A549 (cell line): Measurements from ENCODE around the gene FRMD4A.

ENCODE experiments used
- CHD2 ChIP-seq: fragments of 150-350 bp; IDR thresholded peaks from 2 replicates; pipeline ENCODE4 v1.6.1; 2014; ENCODE audit warnings: low read length; ENCODE audit not compliant: partially characterized antibody
- CTCF ChIP-seq: fragments of >200 bp; sonication (Bioruptor Twin); formaldehyde crosslinking; IDR thresholded peaks from 3 replicates; pipeline ENCODE4 v1.5.1; 2016
- EP300 ChIP-seq, 2 experiments: fragments of >200 bp; sonication (Bioruptor Twin); formaldehyde crosslinking; IDR thresholded peaks; 2 replicates in 1 of 2; 3 replicates in 1 of 2; pipeline ENCODE4 v1.6.1; 2016 to 2017
- HEYL ChIP-seq: fragments of 250-450 bp; sonication (Bioruptor Pico); IDR thresholded peaks from 2 replicates; pipeline ENCODE4 v1.8.0; 2021; ENCODE audit warnings: mild to moderate bottlenecking, moderate library complexity
- MAFK ChIP-seq: fragments of 450-650 bp; IDR thresholded peaks from 2 replicates; pipeline ENCODE4 v1.6.1; 2014; ENCODE audit not compliant: partially characterized antibody
- MYC ChIP-seq: IDR thresholded peaks from 2 replicates; pipeline ENCODE4 v1.6.1; 2012; ENCODE audit warnings: mild to moderate bottlenecking, inconsistent platforms, low read length, improper control_type of control experiment, borderline replicate concordance
- POLR2A ChIP-seq: IDR thresholded peaks from 2 replicates; pipeline ENCODE4 v1.6.1; 2012; ENCODE audit warnings: mild to moderate bottlenecking, low read length
- RAD21 ChIP-seq, 2 experiments: fragments of >200 bp in 1 of 2; sonication (Bioruptor Twin) in 1 of 2; formaldehyde crosslinking in 1 of 2; IDR thresholded peaks in 1 of 2; conservative IDR thresholded peaks in 1 of 2; 2 replicates in 1 of 2; 3 replicates in 1 of 2; pipeline ENCODE4 v1.6.1; 2012 to 2018; ENCODE audit warnings: inconsistent platforms in 1 of 2
- SMC3 ChIP-seq: fragments of >200 bp; sonication (Bioruptor Twin); formaldehyde crosslinking; IDR thresholded peaks from 3 replicates; pipeline ENCODE4 v1.6.1; 2018; ENCODE audit warnings: inconsistent platforms

- no peak for TF ChIP-seq EP300 (IDR thresholded peaks at IDR 0.05)
- TF ChIP-seq MAFK: no peak
- TF ChIP-seq HEYL: no peak
- TF ChIP-seq SMC3: no peak
- TF ChIP-seq POLR2A: no peak
- no peak for TF ChIP-seq RAD21 (conservative IDR thresholded peaks at IDR 0.05 in 1 of 2, IDR thresholded peaks at IDR 0.05 in 1 of 2)
- no peak for TF ChIP-seq CTCF
- no peak for TF ChIP-seq MYC
- TF ChIP-seq CHD2: no peak
Measured at GRCh38 chr10:14039968-14040668, 290.6 kb downstream of the FRMD4A start.
